NCI-H2029 (cell line): Measurements from ENCODE around the gene ANO10.
"Not testable (repeated sequence)": the region's sequence is repeated elsewhere in the genome, so short reads cannot be mapped to it uniquely, and the experiment has no call there.

Experiments used
- DNase-seq: peaks from one replicate; lab custom pipeline; 2025; lab: John Stamatoyannopoulos, UW

ANO10 gene

GRCh38 chr3:43627360-43627759, 5.5 kb upstream of the ANO10 start:
- DNase-seq = no peak

- no peak for DNase-seq
Observed at GRCh38 chr3:43624619-43625305, 3.0 kb upstream of the ANO10 start.

- DNase-seq = no peak
Observed at GRCh38 chr3:43620831-43621655, 768 bp downstream of the ANO10 start.

- DNase-seq = no peak
Observed at GRCh38 chr3:43619588-43619987, 2.2 kb downstream of the ANO10 start.

- DNase-seq = no peak
Observed at GRCh38 chr3:43618142-43618541, 3.7 kb downstream of the ANO10 start.

- DNase-seq = no peak
Observed at GRCh38 chr3:43616034-43616433, 5.8 kb downstream of the ANO10 start.

- no peak for DNase-seq
Observed at GRCh38 chr3:43615133-43615532, 6.7 kb downstream of the ANO10 start.

- no peak for DNase-seq
Observed at GRCh38 chr3:43613976-43614375, 7.8 kb downstream of the ANO10 start.

GRCh38 chr3:43612419-43612818, 9.4 kb downstream of the ANO10 start:
- no peak for DNase-seq

GRCh38 chr3:43609406-43609805, 12.4 kb downstream of the ANO10 start:
- DNase-seq = no peak

GRCh38 chr3:43608751-43609150, 13.1 kb downstream of the ANO10 start:
- no peak for DNase-seq

GRCh38 chr3:43606284-43606683, 15.5 kb downstream of the ANO10 start:
- DNase-seq = no peak

GRCh38 chr3:43599959-43600358, 21.9 kb downstream of the ANO10 start:
- DNase-seq = not testable (repeated sequence)

- no peak for DNase-seq
Observed at GRCh38 chr3:43597961-43598360, 23.9 kb downstream of the ANO10 start.

- DNase-seq = not testable (repeated sequence)
Observed at GRCh38 chr3:43596178-43596577, 25.6 kb downstream of the ANO10 start.

- DNase-seq = not testable (repeated sequence)
Observed at GRCh38 chr3:43595280-43595679, 26.5 kb downstream of the ANO10 start.

GRCh38 chr3:43593588-43593987, 28.2 kb downstream of the ANO10 start:
- not testable (repeated sequence) for DNase-seq

- not testable (repeated sequence) for DNase-seq
Observed at GRCh38 chr3:43591866-43592265, 29.9 kb downstream of the ANO10 start.

GRCh38 chr3:43587303-43587702, 34.5 kb downstream of the ANO10 start:
- no peak for DNase-seq

GRCh38 chr3:43584043-43584826, 37.6 kb downstream of the ANO10 start:
- DNase-seq = no peak

- no peak for DNase-seq
Observed at GRCh38 chr3:43583481-43583880, 38.3 kb downstream of the ANO10 start.

- no peak for DNase-seq
Observed at GRCh38 chr3:43582866-43583265, 38.9 kb downstream of the ANO10 start.

- no peak for DNase-seq
Observed at GRCh38 chr3:43581343-43581742, 40.5 kb downstream of the ANO10 start.
